T-cell (primary cell): ENCODE data around the gene HSF2BP. TPM values are rescaled to one million over a fixed set of nuclear protein-coding genes. Genes with fewer than 3 reads are reported as not detected.
"Not testable (repeated sequence)": the region's sequence is repeated elsewhere in the genome, so short reads cannot be mapped to it uniquely, and the experiment has no call there.

Experiments
- ATAC-seq, 4 experiments: fragments of 200-7000 bp in 3 of 4; fragments of 150-1000 bp in 1 of 4; cut with Tn5 transposase; replicated peaks in 1 of 4; 1 replicate in 3 of 4; 2 replicates in 1 of 4; pipeline ENCODE4 v1.10.0; 2021; ENCODE audit warnings: moderate library complexity in 3 of 4, mild to moderate bottlenecking in 2 of 4, moderate number of reproducible peaks in 1 of 4
- CTCF ChIA-PET, 2 donors: fragments of 300-600 bp; sonication (Branson Sonifier 250); formaldehyde crosslinking; loops; one replicate each; lab custom pipeline; 2022; ENCODE audit warnings: antibody characterized with exemption in 2 of 2; lab: Charles Lee
- POLR2A ChIA-PET, 2 donors: fragments of 300-600 bp; sonication (Branson Sonifier 250); formaldehyde crosslinking; loops; one replicate each; lab custom pipeline; 2022; ENCODE audit warnings: antibody characterized with exemption in 2 of 2; lab: Charles Lee
- DNase-seq, 35 experiments: peaks; one replicate each; pipeline versions ENCODE4 v3.0.0 to v3.0.0-alpha.2; 2013 to 2023
- H3K27ac ChIP-seq: one replicate; pipeline ENCODE4 v1.5.1; 2013; ENCODE audit warnings: low read length
- H3K27me3 ChIP-seq, 2 experiments: replicated peaks in 1 of 2; 1 replicate in 1 of 2; 2 replicates in 1 of 2; pipeline versions ENCODE4 v1.6.1 to v1.7.0; 2013; ENCODE audit warnings: low read length in 1 of 2, mixed read lengths in 1 of 2; ENCODE audit not compliant: control insufficient read depth in 2 of 2, insufficient read depth in 2 of 2; ENCODE audit errors: extremely low read depth in 1 of 2
- H3K36me3 ChIP-seq, 2 donors: 1 replicate in 1 of 2; 2 replicates in 1 of 2; pipeline versions ENCODE4 v1.6.1 to v1.7.0; 2013; ENCODE audit warnings: low read length in 1 of 2; ENCODE audit not compliant: control insufficient read depth in 2 of 2, insufficient read depth in 1 of 2; ENCODE audit errors: extremely low read depth in 1 of 2
- H3K4me1 ChIP-seq, 2 experiments: 1 replicate in 1 of 2; 2 replicates in 1 of 2; pipeline versions ENCODE4 v1.6.1 to v1.7.0; 2013; ENCODE audit warnings: low read length in 2 of 2, mixed read lengths in 1 of 2; ENCODE audit not compliant: insufficient read depth in 2 of 2, control insufficient read depth in 1 of 2; ENCODE audit errors: extremely low read depth in 1 of 2
- H3K4me3 ChIP-seq, 2 donors: 1 replicate in 1 of 2; 2 replicates in 1 of 2; pipeline versions ENCODE4 v1.5.1 to v1.7.0; 2013; ENCODE audit warnings: mild to moderate bottlenecking in 2 of 2, low read length in 1 of 2, moderate library complexity in 1 of 2; ENCODE audit not compliant: control insufficient read depth in 1 of 2; ENCODE audit errors: extremely low read depth in 1 of 2
- H3K9me3 ChIP-seq: 2 replicates; pipeline ENCODE4 v1.7.0; 2013
- H3K27ac Mint-ChIP-seq, 2 donors: one replicate each; pipeline ENCODE4 v1.8.0; 2020 to 2021; ENCODE audit warnings: mild to moderate bottlenecking in 2 of 2, mixed read lengths in 2 of 2
- H3K27me3 Mint-ChIP-seq, 2 donors: one replicate each; pipeline ENCODE4 v1.8.0; 2021 to 2022; ENCODE audit warnings: mixed read lengths in 2 of 2
- H3K36me3 Mint-ChIP-seq: one replicate; pipeline ENCODE4 v1.8.0; 2021; ENCODE audit warnings: mixed read lengths
- H3K4me1 Mint-ChIP-seq, 3 donors: one replicate each; pipeline ENCODE4 v1.8.0; 2020 to 2022; ENCODE audit warnings: mixed read lengths in 3 of 3, mild to moderate bottlenecking in 1 of 3
- H3K4me3 Mint-ChIP-seq, 3 donors: one replicate each; pipeline ENCODE4 v1.8.0; 2020 to 2022; ENCODE audit warnings: mild to moderate bottlenecking in 3 of 3, mixed read lengths in 3 of 3, moderate library complexity in 3 of 3
- H3K9me3 Mint-ChIP-seq, 3 donors: one replicate each; pipeline ENCODE4 v1.8.0; 2020 to 2022; ENCODE audit warnings: mixed read lengths in 3 of 3
- WGBS: methylation state at CpG from one replicate; pipeline ENCODE4 v1.1.5; 2013; ENCODE audit warnings: missing lambda C conversion rate; ENCODE audit not compliant: insufficient coverage; 5-methylcytosine and 5-hydroxymethylcytosine counted together
- total RNA-seq, 35 experiments: library from RNA in 6 of 35; stranded (reverse) in 6 of 35; fragments of 120-200 nt in 1 of 35; gene quantifications; one replicate each; pipeline versions ENCODE4 v1.2.1 to v1.2.4 and lab custom pipeline; 2013 to 2026

The HSF2BP gene
- total RNA-seq, 5 donors from 2014 or later (not counting 1 experiment from before 2014, with no cell fraction given): 0.60 to 2.2 (median 0.80) TPM

DNA sequence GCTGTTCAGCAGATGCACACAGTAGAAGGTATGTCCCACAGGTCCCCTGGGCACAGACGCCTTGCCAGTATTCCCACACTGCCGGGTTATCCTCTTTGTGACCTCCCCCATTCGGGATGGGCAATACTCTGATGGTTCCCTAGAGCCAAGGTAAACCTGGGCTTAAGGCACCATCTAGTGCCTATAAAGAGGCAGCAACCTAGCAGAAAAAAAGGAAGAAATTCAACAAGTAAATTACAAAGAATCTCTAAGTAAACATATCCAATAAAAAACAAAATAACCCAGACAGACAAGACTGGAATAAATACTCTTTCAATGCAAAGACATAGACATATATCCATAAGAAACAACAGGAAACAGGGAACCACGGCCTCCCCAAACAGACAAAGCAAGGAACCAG lies 39.4 kb downstream of the HSF2BP start:
- Histone ChIP-seq H3K4me1 (no peaks in the 10 kb centered on the region), H3K36me3 (no peaks in the 10 kb centered on the region), H3K27ac (no peak overlapping the region), H3K27me3 (no peaks in the 10 kb centered on the region), H3K9me3 (no peaks in the 10 kb centered on the region), H3K4me3 (no peak overlapping the region)
- ATAC-seq: no peak
- no peak for DNase-seq
- ChIA-PET CTCF (no interaction called here), POLR2A (no interaction called here)
- H3K27ac Mint-ChIP-seq: no peak overlapping the region
- 100% methylated on average over 3 of the region's 4 CpGs for WGBS
- H3K27me3 Mint-ChIP-seq: peaks cover 0 to 7% of the 10 kb centered on the region in 2 donors
- H3K4me1 Mint-ChIP-seq: no peaks in the 10 kb centered on the region
- H3K4me3 Mint-ChIP-seq: no peak overlapping the region
- peaks cover 13% of the 10 kb centered on the region for H3K36me3 Mint-ChIP-seq
- H3K9me3 Mint-ChIP-seq: peaks cover 0 to 16% (median 8%) of the 10 kb centered on the region in 3 donors

DNA sequence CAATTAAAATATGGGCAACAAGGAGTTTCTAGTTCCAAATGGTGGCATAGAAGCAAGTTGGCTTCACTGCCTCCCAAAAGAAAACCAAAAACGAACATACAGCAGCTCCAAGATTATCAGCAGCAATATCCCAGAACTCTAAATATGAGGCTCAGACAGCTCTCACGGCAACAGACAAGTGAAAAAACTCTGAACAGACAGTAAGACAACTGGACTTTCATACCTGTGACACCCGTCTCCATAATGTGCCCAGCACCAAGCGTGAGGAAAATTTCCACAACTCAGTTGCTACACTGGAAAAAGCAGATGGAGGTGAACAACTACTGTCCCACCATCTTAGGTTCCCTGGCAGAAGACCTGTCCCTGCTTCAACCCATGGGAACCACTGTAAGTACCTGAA lies 39.9 kb downstream of the HSF2BP start:
- DNase-seq (no peak), ATAC-seq (no peak)
- H3K9me3 ChIP-seq: no peaks in the 10 kb centered on the region
- no peaks in the 10 kb centered on the region for H3K4me1 ChIP-seq
- Mint-ChIP-seq H3K36me3 (peaks cover 13% of the 10 kb centered on the region), H3K27ac (no peak overlapping the region), H3K9me3 (peaks cover 0 to 16% (median 8%) of the 10 kb centered on the region in 3 donors), H3K4me3 (no peak overlapping the region), H3K27me3 (peaks cover 0 to 7% of the 10 kb centered on the region in 2 donors), H3K4me1 (no peaks in the 10 kb centered on the region)
- H3K36me3 ChIP-seq: no peaks in the 10 kb centered on the region
- ChIA-PET CTCF (interaction anchor here in 1 of 2 donors (0.7 kb wide), 1 partner anchor 1801 kb away, joined by 3 read pairs; no protein-coding TSS in a partner anchor), POLR2A (no interaction called here)
- 83% methylated on average over 3 of the region's 4 CpGs for WGBS
- no peaks in the 10 kb centered on the region for H3K27me3 ChIP-seq
- H3K4me3 ChIP-seq: no peak overlapping the region
- no peak overlapping the region for H3K27ac ChIP-seq

DNA sequence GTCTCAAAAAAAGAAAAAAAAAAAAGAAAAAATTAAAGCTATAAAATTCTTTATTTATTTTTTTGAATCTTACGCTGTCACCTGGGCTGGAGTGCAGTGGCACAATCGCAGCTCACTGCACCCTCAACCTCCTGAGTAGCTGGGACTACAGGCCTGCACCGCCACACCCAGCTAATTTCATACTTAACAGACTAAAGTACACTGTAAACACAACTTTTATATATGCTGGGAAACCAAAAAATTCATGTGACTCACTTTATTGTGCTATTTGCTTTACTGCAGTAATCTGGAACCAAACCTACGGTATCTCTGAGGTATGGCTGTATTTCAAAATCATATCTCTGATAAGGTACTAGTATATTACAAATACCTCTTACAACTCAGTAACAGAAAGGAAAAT lies 40.3 kb downstream of the HSF2BP start:
- no peak for ATAC-seq
- Mint-ChIP-seq H3K27me3 (peaks cover 0 to 7% of the 10 kb centered on the region in 2 donors), H3K36me3 (peaks cover 13% of the 10 kb centered on the region), H3K4me3 (no peak overlapping the region), H3K9me3 (peaks cover 0 to 16% (median 8%) of the 10 kb centered on the region in 3 donors), H3K27ac (no peak overlapping the region), H3K4me1 (no peaks in the 10 kb centered on the region)
- Histone ChIP-seq H3K27me3 (no peaks in the 10 kb centered on the region), H3K4me3 (no peak overlapping the region), H3K36me3 (no peaks in the 10 kb centered on the region), H3K9me3 (no peaks in the 10 kb centered on the region), H3K27ac (no peak overlapping the region), H3K4me1 (no peaks in the 10 kb centered on the region)
- WGBS: 100% methylated on average over 1 of the region's 4 CpGs
- ChIA-PET POLR2A (no interaction called here), CTCF (interaction anchor here in 1 of 2 donors (0.7 kb wide), 1 partner anchor 1801 kb away, joined by 3 read pairs; no protein-coding TSS in a partner anchor)
- DNase-seq: no peak

DNA sequence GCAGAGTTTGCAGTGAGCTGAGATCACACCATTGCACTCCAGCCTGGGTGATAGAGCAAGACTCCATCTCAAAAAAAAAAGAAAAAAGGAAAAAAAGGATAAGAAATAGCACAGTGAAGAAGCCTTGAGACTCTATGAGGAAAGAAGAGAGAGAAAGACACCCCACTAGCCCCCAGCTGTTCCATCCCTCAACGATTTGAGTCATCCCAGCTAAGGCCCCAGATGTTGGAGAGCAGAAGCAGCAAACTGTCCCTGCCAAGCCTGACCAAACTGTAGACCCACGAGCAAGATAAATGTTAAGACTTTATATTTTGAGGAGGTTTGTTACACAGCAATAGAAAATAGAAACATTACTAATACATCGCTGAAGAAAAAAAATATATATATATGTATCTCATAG lies 42.4 kb downstream of the HSF2BP start:
- ATAC-seq, DNase-seq, H3K4me1 Mint-ChIP-seq, H3K27ac Mint-ChIP-seq, H3K9me3 ChIP-seq, H3K4me3 Mint-ChIP-seq, H3K4me1 ChIP-seq, POLR2A ChIA-PET, H3K27me3 ChIP-seq, H3K4me3 ChIP-seq, H3K27ac ChIP-seq, CTCF ChIA-PET, H3K36me3 ChIP-seq, H3K27me3 Mint-ChIP-seq: not testable (repeated sequence)
- H3K36me3 Mint-ChIP-seq: peaks cover 13% of the 10 kb centered on the region
- H3K9me3 Mint-ChIP-seq: peaks cover 0 to 16% (median 8%) of the 10 kb centered on the region in 3 donors
- no CpG with 5 or more reads among the region's 3 CpGs for WGBS

DNA sequence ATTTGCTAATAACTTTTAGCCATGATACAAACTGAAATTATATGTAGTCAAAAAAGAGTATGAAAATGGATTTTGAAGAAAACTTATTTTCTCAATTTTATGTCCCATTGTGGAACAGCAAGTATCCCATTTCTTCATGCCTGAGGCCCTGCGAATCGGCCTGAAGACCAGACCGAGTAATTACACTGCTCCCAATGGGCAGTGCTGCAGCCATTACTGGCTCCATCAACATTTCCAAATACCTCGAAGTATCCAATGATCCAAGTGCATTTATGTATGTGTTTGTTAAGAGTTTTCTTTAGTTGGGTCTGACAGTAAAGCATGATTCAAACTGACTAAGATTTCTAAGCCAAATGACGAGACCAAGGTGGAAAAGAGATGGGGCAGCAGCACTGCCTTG lies 44.4 kb downstream of the HSF2BP start:
- Histone ChIP-seq H3K27me3 (no peaks in the 10 kb centered on the region), H3K27ac (no peak overlapping the region), H3K4me3 (no peak overlapping the region), H3K9me3 (no peaks in the 10 kb centered on the region), H3K36me3 (no peaks in the 10 kb centered on the region), H3K4me1 (no peaks in the 10 kb centered on the region)
- H3K9me3 Mint-ChIP-seq: peaks cover 0 to 5% (median 3%) of the 10 kb centered on the region in 3 donors
- WGBS: 80% methylated on average over 1 of the region's 5 CpGs
- no peak overlapping the region for H3K4me3 Mint-ChIP-seq
- peaks cover 0 to under 1% of the 10 kb centered on the region in 2 donors for H3K27me3 Mint-ChIP-seq
- no peak overlapping the region for H3K27ac Mint-ChIP-seq
- no peaks in the 10 kb centered on the region for H3K4me1 Mint-ChIP-seq
- POLR2A ChIA-PET: no interaction called here
- CTCF ChIA-PET: no interaction called here
- peaks cover 6% of the 10 kb centered on the region for H3K36me3 Mint-ChIP-seq
- ATAC-seq: no peak
- no peak for DNase-seq

DNA sequence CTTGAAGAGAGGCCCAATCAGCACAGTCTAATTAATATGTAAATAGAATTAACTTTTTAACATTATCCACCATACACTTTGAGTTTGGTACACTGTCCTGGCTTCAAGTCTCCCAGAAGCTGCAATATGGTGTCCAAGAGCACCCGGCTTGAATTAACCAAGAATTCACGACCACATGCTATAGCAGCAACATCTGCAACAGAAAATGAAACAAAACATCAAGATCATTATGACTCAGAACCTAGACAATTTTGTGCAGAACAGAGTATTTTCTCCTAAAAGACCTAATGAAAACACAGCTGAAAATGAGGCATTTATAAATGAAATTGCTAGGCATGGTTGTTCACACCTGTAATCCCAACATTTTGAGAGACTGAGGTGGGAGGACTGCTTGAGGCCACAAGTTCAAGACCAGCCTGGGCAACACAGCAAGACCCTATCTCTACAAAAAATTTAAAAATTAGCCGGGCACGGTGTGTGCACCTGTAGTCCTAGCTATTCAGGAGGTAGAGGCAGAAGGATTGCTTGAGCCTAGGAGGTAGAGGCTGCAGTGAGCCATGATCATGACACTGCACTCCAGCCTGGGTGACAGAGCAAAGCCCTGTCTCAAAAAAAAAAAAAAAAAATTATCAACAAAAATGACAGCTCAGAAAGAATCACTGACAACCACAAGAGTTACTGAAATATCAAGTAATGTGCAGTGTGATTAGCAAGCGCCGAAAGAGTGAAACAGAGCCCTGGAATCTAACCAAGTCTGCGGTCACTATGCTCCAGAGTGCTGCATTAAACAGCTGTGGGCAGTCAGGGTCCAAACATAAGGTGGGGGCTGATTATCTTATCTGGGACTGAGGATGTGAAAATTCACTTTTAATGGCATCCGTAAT lies 45.3 kb downstream of the HSF2BP start:
- H3K27me3 Mint-ChIP-seq: no peaks in the 10 kb centered on the region
- Histone ChIP-seq H3K36me3 (no peaks in the 10 kb centered on the region), H3K27ac (no peak overlapping the region), H3K4me1 (no peaks in the 10 kb centered on the region), H3K4me3 (no peak overlapping the region), H3K27me3 (peaks cover 0 to 4% of the 10 kb centered on the region in 2 experiments), H3K9me3 (no peaks in the 10 kb centered on the region)
- ChIA-PET POLR2A (no interaction called here), CTCF (no interaction called here)
- 100% methylated on average over 1 of the region's 8 CpGs for WGBS
- no peaks in the 10 kb centered on the region for H3K4me1 Mint-ChIP-seq
- ATAC-seq: no peak
- no peak for DNase-seq
- H3K9me3 Mint-ChIP-seq: no peaks in the 10 kb centered on the region
- no peak overlapping the region for H3K4me3 Mint-ChIP-seq
- no peak overlapping the region for H3K27ac Mint-ChIP-seq
- H3K36me3 Mint-ChIP-seq: no peaks in the 10 kb centered on the region
